PC-3 (cell line): ENCODE data around the gene IZUMO1. TPM values are rescaled to one million over a fixed set of nuclear protein-coding genes. Genes with fewer than 3 reads are reported as not detected.

ENCODE experiments used
- ATAC-seq: fragments of 200-7000 bp; cut with Tn5 transposase; 2 replicates; pipeline ENCODE4 v1.9.1; 2020; ENCODE audit warnings: mild to moderate bottlenecking, moderate library complexity
- BruUV-seq: library from RNA; stranded (reverse); fragments of 400-500 nt; replicated peaks from 2 replicates; lab custom pipeline; 2021; lab: Mats Ljungman, UMichigan
- CTCF ChIA-PET: fragments of 300-600 bp; sonication (Branson Sonifier 250); formaldehyde crosslinking; loops from one replicate; lab custom pipeline; 2022; ENCODE audit warnings: antibody characterized with exemption; lab: Charles Lee
- POLR2A ChIA-PET: fragments of 300-600 bp; sonication (Branson Sonifier 250); formaldehyde crosslinking; loops from one replicate; lab custom pipeline; 2022; ENCODE audit warnings: antibody characterized with exemption; ENCODE audit not compliant: unreplicated experiment; lab: Charles Lee
- DNase-seq: peaks from one replicate; pipeline ENCODE4 v3.0.0-alpha.2; 2015
- H2AFZ ChIP-seq: fragments of 300-600 bp; sonication (generic); 2 replicates; pipeline ENCODE4 v1.6.0; 2016; ENCODE audit warnings: antibody characterized with exemption, low read length
- H3F3A ChIP-seq: fragments of 300-600 bp; sonication (generic); one replicate; pipeline ENCODE4 v1.6.0; 2017; ENCODE audit warnings: antibody characterized with exemption, low read length, control low read depth, mild to moderate bottlenecking; ENCODE audit not compliant: unreplicated experiment
- H3K27ac ChIP-seq: fragments of 300-600 bp; sonication (generic); 2 replicates; pipeline ENCODE4 v1.5.1; 2016; ENCODE audit warnings: mild to moderate bottlenecking, low read length
- H3K27me3 ChIP-seq: fragments of 300-600 bp; sonication (generic); 2 replicates; pipeline ENCODE4 v1.6.1; 2016; ENCODE audit warnings: low read length, mixed read lengths
- H3K36me3 ChIP-seq: fragments of 300-600 bp; sonication (generic); 2 replicates; pipeline ENCODE4 v1.6.1; 2016; ENCODE audit warnings: low read depth, mixed run types, low read length, mixed read lengths
- H3K4me1 ChIP-seq: fragments of 300-600 bp; sonication (generic); 2 replicates; pipeline ENCODE4 v1.5.1; 2016; ENCODE audit warnings: low read length; ENCODE audit not compliant: insufficient read depth
- H3K4me2 ChIP-seq: fragments of 300-600 bp; sonication (generic); 2 replicates; pipeline ENCODE4 v1.6.0; 2016; ENCODE audit warnings: low read length
- H3K4me3 ChIP-seq: fragments of 300-600 bp; sonication (generic); 2 replicates; pipeline ENCODE4 v1.5.1; 2016; ENCODE audit warnings: mild to moderate bottlenecking, low read length, mixed read lengths
- H3K79me2 ChIP-seq: fragments of 300-600 bp; sonication (generic); 2 replicates; pipeline ENCODE4 v1.6.1; 2017; ENCODE audit warnings: low read length, mixed read lengths
- H3K9ac ChIP-seq: fragments of 300-600 bp; sonication (generic); 2 replicates; pipeline ENCODE4 v1.6.0; 2016; ENCODE audit warnings: mild to moderate bottlenecking, low read length
- H3K9me2 ChIP-seq: fragments of 300-600 bp; sonication (generic); replicated peaks from 2 replicates; pipeline ENCODE4 v1.6.1; 2016; ENCODE audit warnings: mixed run types, low read length, mixed read lengths
- H3K9me3 ChIP-seq: fragments of 300-600 bp; sonication (generic); 2 replicates; pipeline ENCODE4 v1.6.1; 2016; ENCODE audit warnings: low read length, mixed read lengths
- H4K20me1 ChIP-seq: fragments of 300-600 bp; sonication (generic); 2 replicates; pipeline ENCODE4 v1.6.1; 2016; ENCODE audit warnings: low read length, mixed read lengths
- CTCF ChIP-seq: fragments of 300-600 bp; sonication (generic); conservative IDR thresholded peaks from 2 replicates; pipeline ENCODE4 v1.5.1; 2017; ENCODE audit warnings: antibody characterized with exemption, low read depth, mild to moderate bottlenecking, low read length
- EZH2 ChIP-seq: fragments of 300-600 bp; sonication (generic); IDR thresholded peaks from one replicate; pipeline ENCODE4 v1.6.1; 2017; ENCODE audit warnings: antibody characterized with exemption, mild to moderate bottlenecking, low read length; ENCODE audit not compliant: unreplicated experiment
- EZH2phosphoT487 ChIP-seq: fragments of 300-600 bp; sonication (generic); IDR thresholded peaks from 2 replicates; pipeline ENCODE4 v1.6.1; 2018; ENCODE audit warnings: mild to moderate bottlenecking, antibody characterized with exemption, low read length, borderline replicate concordance
- intact Hi-C: fragments of 100-400 bp; cut with micrococcal nuclease; formaldehyde crosslinking; loops from 2 replicates; pipeline ENCODE4 v1.9.0; 2023
- total RNA-seq: library from RNA; depleted of rRNA; stranded (reverse); fragments of >200 nt; gene quantifications from 2 replicates; pipeline ENCODE4 v1.2.3, GENCODE V29; 2014

Gene IZUMO1
- total RNA-seq, 1 experiment from 2014 or later, result not detected

- no peaks in the 10 kb centered on the region for H3F3A ChIP-seq
- no peak overlapping the region for H2AFZ ChIP-seq
- no peak for DNase-seq
- H3K4me1 ChIP-seq, result peaks cover 10% of the 10 kb centered on the region
- no peak for ATAC-seq
- H3K27ac ChIP-seq, result no peak overlapping the region
- H3K4me2 ChIP-seq, result no peak overlapping the region
- BruUV-seq, result no TSS peak
- H3K9ac ChIP-seq, result no peak overlapping the region
- no peak overlapping the region for H3K4me3 ChIP-seq
- no peaks in the 10 kb centered on the region for H3K36me3 ChIP-seq
- H3K9me3 ChIP-seq, result no peaks in the 10 kb centered on the region
- CTCF ChIA-PET, result no interaction called here
- no peaks in the 10 kb centered on the region for H3K27me3 ChIP-seq
- POLR2A ChIA-PET, result no interaction called here
- no peak for TF ChIP-seq EZH2phosphoT487
- TF ChIP-seq CTCF, result no peak
- TF ChIP-seq EZH2, result no peak
- no peaks in the 10 kb centered on the region for H3K9me2 ChIP-seq
- intact Hi-C loops, result no loop called here
- H3K79me2 ChIP-seq, result peaks cover 6% of the 10 kb centered on the region; the same call in 1 of the 2 replicates
- no peaks in the 10 kb centered on the region for H4K20me1 ChIP-seq
Observed at GRCh38 chr19:48756686-48757085, 10.0 kb upstream of the IZUMO1 start.

GRCh38 chr19:48756212-48756611 lies 9.5 kb upstream of the IZUMO1 start:
- ChIA-PET CTCF (no interaction called here), POLR2A (no interaction called here)
- Histone ChIP-seq H3K4me3 (no peak overlapping the region), H3F3A (no peaks in the 10 kb centered on the region), H4K20me1 (no peaks in the 10 kb centered on the region), H3K79me2 (peaks cover 11% of the 10 kb centered on the region), H3K4me1 (peaks cover 10% of the 10 kb centered on the region), H3K9me2 (no peaks in the 10 kb centered on the region), H3K9ac (no peak overlapping the region), H3K27me3 (no peaks in the 10 kb centered on the region), H3K9me3 (no peaks in the 10 kb centered on the region), H3K4me2 (no peak overlapping the region), H2AFZ (no peak overlapping the region), H3K36me3 (no peaks in the 10 kb centered on the region), H3K27ac (no peak overlapping the region)
- DNase-seq (no peak), ATAC-seq (no peak)
- intact Hi-C loops, result no loop called here
- TF ChIP-seq EZH2 (no peak), CTCF (no peak), EZH2phosphoT487 (no peak)
- BruUV-seq, result no TSS peak

GRCh38 chr19:48755787-48756186 lies 9.1 kb upstream of the IZUMO1 start:
- ChIA-PET POLR2A (no interaction called here), CTCF (no interaction called here)
- Histone ChIP-seq H3K27me3 (no peaks in the 10 kb centered on the region), H3K27ac (no peak overlapping the region), H3K4me3 (no peak overlapping the region), H4K20me1 (no peaks in the 10 kb centered on the region), H3F3A (no peaks in the 10 kb centered on the region), H3K36me3 (no peaks in the 10 kb centered on the region), H3K79me2 (peaks cover 15% of the 10 kb centered on the region), H3K4me1 (peaks cover 10% of the 10 kb centered on the region), H2AFZ (no peak overlapping the region), H3K9me2 (no peaks in the 10 kb centered on the region), H3K9ac (no peak overlapping the region), H3K4me2 (no peak overlapping the region), H3K9me3 (no peaks in the 10 kb centered on the region)
- no peak for ATAC-seq
- intact Hi-C loops, result no loop called here
- no peak for DNase-seq
- no peak for TF ChIP-seq CTCF
- TF ChIP-seq EZH2phosphoT487, result no peak
- TF ChIP-seq EZH2, result no peak
- BruUV-seq, result no TSS peak
